GM12878 (cell line): Measurements from ENCODE around the gene THUMPD2.

ENCODE experiments used
- ATF7 ChIP-seq: fragments of 450-650 bp; IDR thresholded peaks from 2 replicates; pipeline ENCODE4 v1.6.1; 2016; ENCODE audit warnings: low read depth, mild to moderate bottlenecking
- BRCA1 ChIP-seq: IDR thresholded peaks from 2 replicates; pipeline ENCODE4 v1.6.1; 2011; ENCODE audit warnings: low read depth, low read length, improper control_type of control experiment
- EED ChIP-seq: sonication (generic); IDR thresholded peaks from 2 replicates; pipeline ENCODE4 v1.6.1; 2016; ENCODE audit warnings: antibody characterized with exemption, low read depth
- EZH2 ChIP-seq: IDR thresholded peaks from 2 replicates; pipeline ENCODE4 v1.6.1; 2012; ENCODE audit warnings: low read depth, mild to moderate bottlenecking, control low read depth, inconsistent platforms, low read length, borderline replicate concordance; ENCODE audit not compliant: control insufficient read depth
- GATAD2B ChIP-seq: fragments of 450-650 bp; conservative IDR thresholded peaks from 2 replicates; pipeline ENCODE4 v1.6.1; 2017; ENCODE audit warnings: low read depth, mild to moderate bottlenecking, moderate library complexity
- POLR2A ChIP-seq: IDR thresholded peaks from 2 replicates; pipeline ENCODE4 v1.6.1; 2011; ENCODE audit warnings: low read depth, mild to moderate bottlenecking, low read length
- RAD21 ChIP-seq: IDR thresholded peaks from 2 replicates; pipeline ENCODE4 v1.6.1; 2011; ENCODE audit warnings: mild to moderate bottlenecking, low read depth, low read length, moderate library complexity; ENCODE audit not compliant: insufficient read depth
- ZNF24 ChIP-seq: fragments of 450-650 bp; IDR thresholded peaks from 2 replicates; pipeline ENCODE4 v1.6.1; 2017; ENCODE audit warnings: antibody characterized with exemption, mild to moderate bottlenecking
- TF ChIP-seq, protein P1 (sequence below), 3 experiments: IDR thresholded peaks in 2 of 3; conservative IDR thresholded peaks in 1 of 3; 2 replicates each; pipeline ENCODE4 v1.5.1; 2011; ENCODE audit warnings: low read depth in 3 of 3, low read length in 3 of 3, mild to moderate bottlenecking in 3 of 3, control low read depth in 2 of 3, moderate library complexity in 2 of 3, inconsistent platforms in 1 of 3, mixed read lengths in 1 of 3; ENCODE audit not compliant: control insufficient read depth in 2 of 3, insufficient read depth in 1 of 3; ENCODE audit errors: extremely low read depth in 1 of 3
- TF ChIP-seq, protein P2 (sequence below): IDR thresholded peaks from 2 replicates; pipeline ENCODE4 v1.6.1; 2012; ENCODE audit warnings: low read depth, low read length, improper control_type of control experiment
- TF ChIP-seq, protein P3 (sequence below): IDR thresholded peaks from 2 replicates; pipeline ENCODE4 v1.6.1; 2011; ENCODE audit warnings: low read depth, mild to moderate bottlenecking, low read length, moderate library complexity, borderline replicate concordance; ENCODE audit errors: extremely low read depth

DNA sequence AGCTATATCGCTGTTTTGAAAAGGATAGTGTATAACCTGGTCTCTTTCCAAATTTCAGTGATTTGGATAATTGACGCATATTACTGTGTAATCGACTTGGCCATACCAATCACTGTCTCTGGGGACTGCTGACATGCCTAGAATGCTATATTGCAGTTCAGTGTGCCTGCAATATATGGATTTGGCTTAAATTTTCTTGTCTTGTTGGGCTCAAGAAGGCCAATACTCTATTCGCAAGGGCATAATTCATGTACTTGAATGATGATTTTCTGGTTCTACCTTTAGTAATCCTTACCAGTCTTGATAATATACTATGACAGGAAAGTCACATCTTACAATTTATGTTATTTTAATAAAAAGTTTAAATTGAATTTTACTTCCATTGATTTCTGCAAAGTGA lies 21.7 kb upstream of the THUMPD2 start:
- TF ChIP-seq BRCA1 (no peak), ATF7 (no peak), GATAD2B (no peak), EZH2 (no peak), EED (no peak), RAD21 (no peak), ZNF24 (no peak), POLR2A (no peak)
- TF ChIP-seq, protein P1, sequence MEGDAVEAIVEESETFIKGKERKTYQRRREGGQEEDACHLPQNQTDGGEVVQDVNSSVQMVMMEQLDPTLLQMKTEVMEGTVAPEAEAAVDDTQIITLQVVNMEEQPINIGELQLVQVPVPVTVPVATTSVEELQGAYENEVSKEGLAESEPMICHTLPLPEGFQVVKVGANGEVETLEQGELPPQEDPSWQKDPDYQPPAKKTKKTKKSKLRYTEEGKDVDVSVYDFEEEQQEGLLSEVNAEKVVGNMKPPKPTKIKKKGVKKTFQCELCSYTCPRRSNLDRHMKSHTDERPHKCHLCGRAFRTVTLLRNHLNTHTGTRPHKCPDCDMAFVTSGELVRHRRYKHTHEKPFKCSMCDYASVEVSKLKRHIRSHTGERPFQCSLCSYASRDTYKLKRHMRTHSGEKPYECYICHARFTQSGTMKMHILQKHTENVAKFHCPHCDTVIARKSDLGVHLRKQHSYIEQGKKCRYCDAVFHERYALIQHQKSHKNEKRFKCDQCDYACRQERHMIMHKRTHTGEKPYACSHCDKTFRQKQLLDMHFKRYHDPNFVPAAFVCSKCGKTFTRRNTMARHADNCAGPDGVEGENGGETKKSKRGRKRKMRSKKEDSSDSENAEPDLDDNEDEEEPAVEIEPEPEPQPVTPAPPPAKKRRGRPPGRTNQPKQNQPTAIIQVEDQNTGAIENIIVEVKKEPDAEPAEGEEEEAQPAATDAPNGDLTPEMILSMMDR (IDR thresholded peaks at IDR 0.05 in 2 of 3, conservative IDR thresholded peaks at IDR 0.05 in 1 of 3; ENCODE audit: control insufficient read depth in 2 of 3, extremely low read depth in 1 of 3, insufficient read depth in 1 of 3, low read depth in 3 of 3, low read length in 3 of 3), result no peak
- TF ChIP-seq, protein P2, sequence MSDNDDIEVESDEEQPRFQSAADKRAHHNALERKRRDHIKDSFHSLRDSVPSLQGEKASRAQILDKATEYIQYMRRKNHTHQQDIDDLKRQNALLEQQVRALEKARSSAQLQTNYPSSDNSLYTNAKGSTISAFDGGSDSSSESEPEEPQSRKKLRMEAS, result no peak
- TF ChIP-seq, protein P3, sequence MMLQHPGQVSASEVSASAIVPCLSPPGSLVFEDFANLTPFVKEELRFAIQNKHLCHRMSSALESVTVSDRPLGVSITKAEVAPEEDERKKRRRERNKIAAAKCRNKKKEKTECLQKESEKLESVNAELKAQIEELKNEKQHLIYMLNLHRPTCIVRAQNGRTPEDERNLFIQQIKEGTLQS, result no peak
